RWPE1 (cell line): ENCODE data around the gene TMEM45A.

Source experiments
- CTCF ChIA-PET: fragments of 350-600 bp; sonication (Branson Sonifier 250); formaldehyde crosslinking; extraction: SDS; loops from one replicate; lab custom pipeline; 2021; lab: Yijun Ruan, JAX
- POLR2A ChIA-PET: fragments of 400-600 bp; formaldehyde crosslinking; extraction: SDS; loops from one replicate; lab custom pipeline; 2020; ENCODE audit warnings: antibody characterized with exemption; ENCODE audit not compliant: low non-redundant PET; lab: Yijun Ruan, JAX
- DNase-seq: peaks from one replicate; pipeline ENCODE4 v3.0.0; 2012; ENCODE audit warnings: low spot score
- H3K27ac ChIP-seq: fragments of 450-650 bp; 2 replicates; pipeline ENCODE4 v1.5.1; 2017
- CTCF ChIP-seq: fragments of 450-650 bp; conservative IDR thresholded peaks from 2 replicates; pipeline ENCODE4 v1.5.1; 2017; ENCODE audit warnings: low read depth, mild to moderate bottlenecking

TMEM45A gene

GRCh38 chr3:100600181-100601042 is 108.0 kb downstream of the TMEM45A start:
- no peak for TF ChIP-seq CTCF
- CTCF ChIA-PET: interaction anchor here (0.6 to 1.2 kb wide), 4 partner anchors 101 to 1508 kb away, joined by 3 to 12 read pairs (median 3); no protein-coding TSS in a partner anchor
- POLR2A ChIA-PET: no interaction called here
- peak; percentile 68 for DNase-seq
- peak overlapping the region; percentile 90 for H3K27ac ChIP-seq

DNA sequence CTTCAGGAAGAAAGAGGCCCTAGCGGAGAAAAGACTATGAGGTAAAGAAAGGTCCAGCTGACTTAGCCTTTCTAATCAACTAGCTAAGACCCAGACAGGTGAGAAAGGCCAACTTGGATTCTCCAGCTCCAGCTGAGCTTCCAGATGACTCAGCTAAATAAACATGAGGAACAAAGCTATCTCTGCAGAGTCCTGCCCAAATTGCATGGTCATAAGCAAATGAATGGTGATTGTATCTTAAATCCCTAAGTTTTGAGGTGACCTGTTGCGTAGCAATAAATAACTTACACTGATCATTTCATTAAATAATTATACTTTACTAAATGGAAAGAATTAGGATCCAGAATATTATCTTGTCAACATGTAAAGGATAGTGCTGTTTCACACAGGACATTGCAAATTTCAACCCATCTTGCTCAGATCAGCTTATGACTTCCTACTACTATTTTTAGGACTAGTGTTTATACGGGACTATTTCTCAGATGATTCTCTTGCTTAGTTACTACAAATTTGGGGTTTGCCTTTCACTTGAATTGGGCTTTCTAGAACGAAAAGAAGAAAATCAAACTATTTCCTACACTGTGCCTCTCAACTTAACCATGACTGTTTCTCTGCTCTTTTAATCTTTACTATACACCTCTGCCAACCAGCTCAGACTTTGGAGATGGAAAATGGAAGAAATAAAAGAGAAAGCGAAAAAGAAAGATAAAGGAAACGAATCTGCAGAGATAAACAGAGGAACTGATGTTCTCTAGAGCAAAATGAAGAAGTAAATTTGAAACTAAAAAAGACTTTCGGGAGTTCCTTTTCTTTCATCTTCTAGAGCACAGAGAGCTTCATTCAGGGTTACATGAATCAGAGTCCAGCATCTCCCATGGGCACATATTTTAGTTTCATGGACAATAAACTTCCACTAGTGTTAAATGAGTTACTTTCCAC is 110.4 kb downstream of the TMEM45A start:
- no peak for TF ChIP-seq CTCF
- CTCF ChIA-PET: interaction anchor here (0.6 to 1.3 kb wide), 5 partner anchors 23 to 943 kb away, joined by 3 to 5 read pairs (median 4); partner anchors contain the start of gene TFG
- H3K27ac ChIP-seq: no peak overlapping the region
- POLR2A ChIA-PET: interaction anchor here (0.6 kb wide), 1 partner anchor 110 kb away, joined by 4 read pairs; no protein-coding TSS in a partner anchor
- peak; percentile 53 for DNase-seq

DNA sequence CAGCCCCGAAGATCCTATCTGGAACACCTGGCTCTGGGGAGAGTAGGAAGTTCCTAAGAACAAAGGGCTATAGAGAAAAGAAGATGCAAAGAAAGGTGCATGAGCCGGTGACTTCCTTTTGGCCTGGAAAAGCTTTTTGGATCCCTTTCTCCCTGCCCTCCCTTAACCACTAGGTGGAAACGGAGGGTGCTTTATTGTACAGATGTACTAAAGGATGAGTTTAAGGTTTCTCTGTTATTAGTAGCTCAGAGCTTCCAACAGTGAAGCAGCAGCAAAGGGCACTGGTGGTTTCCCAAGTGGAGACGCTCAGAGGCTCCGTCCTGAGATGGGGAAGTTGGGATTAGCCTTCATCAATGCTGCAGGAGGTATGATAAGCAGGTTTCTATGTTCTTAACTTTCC is 111.0 kb downstream of the TMEM45A start:
- POLR2A ChIA-PET: interaction anchor here (0.6 kb wide), 1 partner anchor 110 kb away, joined by 4 read pairs; no protein-coding TSS in a partner anchor
- peak; percentile 39 for TF ChIP-seq CTCF
- DNase-seq: peak; percentile 42
- CTCF ChIA-PET: interaction anchor here (0.6 to 1.3 kb wide), 5 partner anchors 10 to 942 kb away, joined by 3 to 5 read pairs (median 4); partner anchors contain the start of gene TFG
- no peak overlapping the region for H3K27ac ChIP-seq

DNA sequence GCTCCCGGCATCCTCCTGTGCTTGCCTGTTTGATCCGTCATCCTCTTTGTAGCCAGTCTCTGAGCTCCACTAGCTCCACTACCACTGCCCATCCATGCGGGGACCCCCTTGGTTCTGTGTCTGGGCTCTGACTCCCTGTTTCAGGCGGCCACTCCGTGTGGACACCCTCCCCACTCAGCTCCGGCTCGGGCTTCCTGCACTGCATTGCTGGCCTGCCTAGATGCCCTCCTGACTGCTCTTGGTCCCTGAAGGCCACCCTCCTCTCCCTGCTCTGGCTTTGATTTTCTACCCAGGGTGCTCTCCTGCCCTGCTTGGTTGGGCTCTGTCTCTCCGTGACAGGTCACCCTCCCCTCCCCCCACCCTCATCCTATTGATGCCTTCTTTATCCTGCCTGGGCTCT is 112.9 kb downstream of the TMEM45A start:
- H3K27ac ChIP-seq: no peak overlapping the region
- ChIA-PET CTCF (no interaction called here), POLR2A (no interaction called here)
- DNase-seq: no peak
- no peak for TF ChIP-seq CTCF

DNA sequence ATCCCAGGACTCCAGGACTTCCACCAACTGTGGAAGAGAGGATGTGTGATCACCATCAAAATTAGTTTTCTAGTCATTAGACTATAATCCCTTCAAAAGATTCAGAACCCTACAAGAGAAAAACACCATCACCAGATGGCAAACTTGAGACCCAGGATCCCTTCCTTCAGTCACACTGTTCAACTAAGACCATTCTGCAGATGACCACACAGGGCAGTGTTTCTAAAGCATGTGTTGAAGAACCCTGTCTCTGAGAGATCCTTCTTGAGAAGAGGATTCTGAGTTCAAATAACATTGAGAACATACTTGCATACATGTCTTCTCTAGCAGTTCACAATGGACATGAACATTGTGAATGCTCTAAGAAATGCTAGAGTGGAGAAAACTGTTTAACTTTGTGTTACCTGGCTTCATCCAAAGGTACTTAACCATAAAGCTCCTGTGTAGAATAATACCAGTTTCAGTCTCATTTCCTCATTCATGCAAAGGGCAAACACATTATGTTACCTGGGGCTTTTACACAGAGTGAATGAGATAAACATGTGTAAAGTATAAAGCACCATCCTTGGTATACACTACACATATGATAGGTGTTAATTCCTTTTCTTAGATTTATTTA is 114.6 kb downstream of the TMEM45A start:
- TF ChIP-seq CTCF: no peak
- DNase-seq: no peak
- no peak overlapping the region for H3K27ac ChIP-seq
- ChIA-PET POLR2A (no interaction called here), CTCF (no interaction called here)
